Measurements from ENCODE around the gene ROBO2. TPM values are rescaled to one million over a fixed set of nuclear protein-coding genes. Genes with fewer than 3 reads are reported as not detected.

Gene ROBO2
- total and polyA plus RNA-seq, 3 donors from 2014 or later: 16.1 to 23.3 (median 17.7) TPM

DNA sequence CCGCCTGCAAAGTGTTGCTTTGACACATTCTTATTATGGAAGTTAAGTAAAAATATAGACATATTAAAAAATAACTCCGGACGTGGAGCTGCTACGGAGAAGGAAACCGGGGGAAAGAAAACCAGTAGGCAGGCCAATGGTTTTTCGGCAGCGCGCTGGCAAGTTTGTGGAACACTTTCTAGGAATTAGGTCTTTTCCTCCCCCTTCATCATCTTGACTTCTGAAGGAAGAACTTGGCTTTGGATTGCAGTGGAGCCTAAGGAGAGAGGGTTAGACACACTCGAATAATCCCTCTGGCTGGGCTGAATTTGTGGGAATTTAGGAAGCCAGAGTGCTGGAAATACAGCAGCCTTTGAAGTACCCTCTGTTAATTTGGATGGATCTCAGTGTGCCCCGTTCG lies 317 bp downstream of the ROBO2 start:
- no peak for DNase-seq
- no peaks in the 10 kb centered on the region for H3K9me3 ChIP-seq
- no peaks in the 10 kb centered on the region for H3K4me1 ChIP-seq
- H3K27ac ChIP-seq: peak overlapping the region in 1 of 2 donors; percentile 63
- H3K4me3 ChIP-seq: peak overlapping the region; percentile 58 to 76
- TF ChIP-seq, protein P1, sequence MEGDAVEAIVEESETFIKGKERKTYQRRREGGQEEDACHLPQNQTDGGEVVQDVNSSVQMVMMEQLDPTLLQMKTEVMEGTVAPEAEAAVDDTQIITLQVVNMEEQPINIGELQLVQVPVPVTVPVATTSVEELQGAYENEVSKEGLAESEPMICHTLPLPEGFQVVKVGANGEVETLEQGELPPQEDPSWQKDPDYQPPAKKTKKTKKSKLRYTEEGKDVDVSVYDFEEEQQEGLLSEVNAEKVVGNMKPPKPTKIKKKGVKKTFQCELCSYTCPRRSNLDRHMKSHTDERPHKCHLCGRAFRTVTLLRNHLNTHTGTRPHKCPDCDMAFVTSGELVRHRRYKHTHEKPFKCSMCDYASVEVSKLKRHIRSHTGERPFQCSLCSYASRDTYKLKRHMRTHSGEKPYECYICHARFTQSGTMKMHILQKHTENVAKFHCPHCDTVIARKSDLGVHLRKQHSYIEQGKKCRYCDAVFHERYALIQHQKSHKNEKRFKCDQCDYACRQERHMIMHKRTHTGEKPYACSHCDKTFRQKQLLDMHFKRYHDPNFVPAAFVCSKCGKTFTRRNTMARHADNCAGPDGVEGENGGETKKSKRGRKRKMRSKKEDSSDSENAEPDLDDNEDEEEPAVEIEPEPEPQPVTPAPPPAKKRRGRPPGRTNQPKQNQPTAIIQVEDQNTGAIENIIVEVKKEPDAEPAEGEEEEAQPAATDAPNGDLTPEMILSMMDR (IDR thresholded peaks at IDR 0.05): no peak
- no peak for TF ChIP-seq POLR2A (IDR thresholded peaks at IDR 0.05)
- 1% methylated on average over 11 of the region's 11 CpGs for WGBS, 2 donors
- intact Hi-C loops (cut with DNase I; ENCODE audit: low total_unique reads): loop anchor here (5.0 kb wide), 1 partner anchor 217 kb away; no protein-coding TSS in a partner anchor
- H3K27me3 ChIP-seq: no peaks in the 10 kb centered on the region
- H3K36me3 ChIP-seq (ENCODE audit: low read depth, missing control alignments): no peaks in the 10 kb centered on the region

DNA sequence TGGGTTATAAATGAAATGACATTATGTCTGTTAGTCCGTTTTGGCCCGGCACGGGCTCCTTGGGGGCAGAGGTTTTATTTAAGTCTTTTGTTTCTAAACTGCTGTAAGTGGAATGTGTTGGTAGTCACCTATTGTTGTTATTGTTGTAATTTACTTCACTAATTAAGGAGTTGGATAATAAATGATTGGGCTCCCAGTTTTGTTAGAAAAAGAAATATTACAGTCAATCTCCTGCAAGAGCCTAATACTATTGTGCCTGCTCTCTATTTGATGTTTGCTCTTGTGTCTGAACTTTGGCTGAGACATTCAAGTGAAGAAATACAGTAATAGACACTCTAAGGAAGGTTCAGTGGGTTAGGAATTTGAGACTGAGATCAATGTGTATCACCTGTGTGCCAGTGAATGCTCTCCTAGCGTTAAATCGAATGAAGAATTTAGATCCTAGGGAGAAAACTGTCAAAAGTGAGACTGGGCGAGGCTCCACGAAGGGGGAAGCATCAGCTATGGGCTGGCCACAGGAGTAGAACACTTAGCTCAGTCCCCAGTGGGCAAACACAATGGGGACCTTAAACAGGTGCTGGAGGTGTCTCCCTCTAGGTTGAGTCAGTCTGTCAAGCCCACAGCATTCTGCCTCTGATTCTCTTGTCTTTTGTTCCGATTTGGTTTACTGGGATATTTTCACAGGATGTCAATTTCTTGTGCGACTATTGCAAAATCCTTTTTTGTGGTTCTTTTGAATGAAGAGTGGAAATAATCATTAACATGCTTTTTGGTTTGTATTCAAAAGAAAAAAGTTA lies 1.2 kb downstream of the ROBO2 start:
- Histone ChIP-seq H3K4me3 (no peak overlapping the region), H3K27ac (no peak overlapping the region), H3K27me3 (no peaks in the 10 kb centered on the region), H3K4me1 (no peaks in the 10 kb centered on the region), H3K36me3 (ENCODE audit: low read depth, missing control alignments) (no peaks in the 10 kb centered on the region), H3K9me3 (no peaks in the 10 kb centered on the region)
- DNase-seq: no peak
- TF ChIP-seq, protein P1 (IDR thresholded peaks at IDR 0.05): no peak
- TF ChIP-seq POLR2A (IDR thresholded peaks at IDR 0.05): no peak
- WGBS, 2 donors: 40 to 42% methylated on average over 9 of the region's 9 CpGs
- intact Hi-C loops (cut with DNase I; ENCODE audit: low total_unique reads): loop anchor here (5.0 kb wide), 1 partner anchor 216 kb away; no protein-coding TSS in a partner anchor

DNA sequence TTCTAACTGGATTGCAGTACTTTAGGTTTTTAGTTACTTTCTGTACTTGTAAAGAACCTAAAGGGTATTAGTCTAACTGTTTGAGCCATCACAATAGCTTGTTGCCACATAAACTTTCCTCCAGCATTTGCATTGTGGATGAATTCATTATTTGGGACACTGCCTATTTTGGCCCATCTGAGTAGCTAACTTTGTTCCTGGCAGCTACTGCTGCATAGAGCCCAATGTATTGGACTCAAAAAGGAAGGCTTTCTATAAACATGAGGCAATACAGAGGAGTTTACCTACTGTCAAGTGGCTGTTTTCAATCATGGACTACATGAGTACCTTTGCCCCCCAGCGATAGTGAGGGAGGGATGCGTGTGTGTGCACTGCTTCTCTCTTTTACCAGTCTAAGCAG lies 1.9 kb downstream of the ROBO2 start:
- WGBS, 2 donors: 80 to 86% methylated on average over 2 of the region's 2 CpGs
- no peak for DNase-seq
- intact Hi-C loops (cut with DNase I; ENCODE audit: low total_unique reads): loop anchor here (5.0 kb wide), 1 partner anchor 215 kb away; no protein-coding TSS in a partner anchor

DNA sequence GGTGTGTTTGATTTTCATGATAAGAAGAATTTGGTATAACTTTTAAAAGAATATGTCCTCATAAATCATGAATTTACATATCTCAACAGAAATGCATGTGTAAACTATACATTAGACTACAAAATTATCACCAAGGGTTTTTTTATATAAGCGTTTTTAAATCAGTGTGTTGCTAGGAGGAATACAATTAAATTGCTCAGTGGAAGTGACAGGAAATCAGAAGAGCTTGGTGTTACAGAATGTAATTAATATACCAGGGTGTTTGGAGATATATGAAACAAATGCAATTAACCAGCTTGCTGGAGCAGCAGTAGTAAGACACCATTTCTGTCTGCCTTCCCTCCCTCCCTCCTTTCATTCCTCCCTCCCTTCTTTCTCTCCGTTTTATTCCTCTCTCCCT lies 2.4 kb downstream of the ROBO2 start:
- TF ChIP-seq, protein P1 (IDR thresholded peaks at IDR 0.05): no peak
- no peak for TF ChIP-seq POLR2A (IDR thresholded peaks at IDR 0.05)
- H3K27me3 ChIP-seq: no peaks in the 10 kb centered on the region
- H3K4me3 ChIP-seq: no peak overlapping the region
- intact Hi-C loops (cut with DNase I; ENCODE audit: low total_unique reads): loop anchor here (5.0 kb wide), 1 partner anchor 215 kb away; no protein-coding TSS in a partner anchor
- no peak overlapping the region for H3K27ac ChIP-seq
- DNase-seq: no peak
- WGBS, 2 donors: 66 to 73% methylated on average over 2 of the region's 2 CpGs
- no peaks in the 10 kb centered on the region for H3K4me1 ChIP-seq
- no peaks in the 10 kb centered on the region for H3K36me3 ChIP-seq (ENCODE audit: low read depth, missing control alignments)
- H3K9me3 ChIP-seq: no peaks in the 10 kb centered on the region

More for the DNA sequence above, 1.9 kb downstream of the ROBO2 start:
- Histone ChIP-seq H3K27ac (no peak overlapping the region), H3K27me3 (no peaks in the 10 kb centered on the region), H3K4me1 (no peaks in the 10 kb centered on the region), H3K9me3 (no peaks in the 10 kb centered on the region), H3K36me3 (ENCODE audit: low read depth, missing control alignments) (no peaks in the 10 kb centered on the region), H3K4me3 (no peak overlapping the region)
- TF ChIP-seq POLR2A (IDR thresholded peaks at IDR 0.05): no peak
- TF ChIP-seq, protein P1 (IDR thresholded peaks at IDR 0.05): no peak
